OCI-LY3 (cell line): ENCODE data around the gene MED15.

Experiments used
- CTCF ChIP-seq: fragments of 200-600, 300-600 bp; sonication (generic); IDR thresholded peaks from 2 replicates; pipeline ENCODE4 v1.5.1; 2014; ENCODE audit warnings: antibody characterized with exemption, low read length, low read depth
- EZH2phosphoT487 ChIP-seq: fragments of 200-600 bp; shearing (Covaris generic); IDR thresholded peaks from 2 replicates; pipeline ENCODE4 v1.6.1; 2018; ENCODE audit warnings: antibody characterized with exemption, mixed run types, low read depth

- TF ChIP-seq CTCF (no peak), EZH2phosphoT487 (no peak)
Measured at GRCh38 chr22:20531404-20532201, 24.2 kb downstream of the MED15 start.
